Loucy (cell line): ENCODE measurements around the gene SLC4A8.

Experiments
- CTCF ChIP-seq: fragments of 200-600 bp; sonication (generic); conservative IDR thresholded peaks from 2 replicates; pipeline ENCODE4 v1.5.1; 2014; ENCODE audit warnings: mild to moderate bottlenecking, antibody characterized with exemption, low read length
- EZH2phosphoT487 ChIP-seq: fragments of 200-600 bp; IDR thresholded peaks from 2 replicates; pipeline ENCODE4 v1.6.1; 2018; ENCODE audit warnings: antibody characterized with exemption, mild to moderate bottlenecking, moderate library complexity, borderline replicate concordance

GRCh38 chr12:51517316-51517715, 92.7 kb downstream of the SLC4A8 start:
- TF ChIP-seq CTCF: no peak
- TF ChIP-seq EZH2phosphoT487: no peak
